HG03108 (cell line): Measurements from ENCODE around the gene SLC39A1.

ENCODE experiments used
- ATAC-seq: cut with Tn5 transposase; IDR thresholded peaks from one replicate; pipeline ENCODE4 v1.9.1; 2021; ENCODE audit warnings: moderate library complexity; ENCODE audit not compliant: unreplicated experiment

Gene SLC39A1

DNA sequence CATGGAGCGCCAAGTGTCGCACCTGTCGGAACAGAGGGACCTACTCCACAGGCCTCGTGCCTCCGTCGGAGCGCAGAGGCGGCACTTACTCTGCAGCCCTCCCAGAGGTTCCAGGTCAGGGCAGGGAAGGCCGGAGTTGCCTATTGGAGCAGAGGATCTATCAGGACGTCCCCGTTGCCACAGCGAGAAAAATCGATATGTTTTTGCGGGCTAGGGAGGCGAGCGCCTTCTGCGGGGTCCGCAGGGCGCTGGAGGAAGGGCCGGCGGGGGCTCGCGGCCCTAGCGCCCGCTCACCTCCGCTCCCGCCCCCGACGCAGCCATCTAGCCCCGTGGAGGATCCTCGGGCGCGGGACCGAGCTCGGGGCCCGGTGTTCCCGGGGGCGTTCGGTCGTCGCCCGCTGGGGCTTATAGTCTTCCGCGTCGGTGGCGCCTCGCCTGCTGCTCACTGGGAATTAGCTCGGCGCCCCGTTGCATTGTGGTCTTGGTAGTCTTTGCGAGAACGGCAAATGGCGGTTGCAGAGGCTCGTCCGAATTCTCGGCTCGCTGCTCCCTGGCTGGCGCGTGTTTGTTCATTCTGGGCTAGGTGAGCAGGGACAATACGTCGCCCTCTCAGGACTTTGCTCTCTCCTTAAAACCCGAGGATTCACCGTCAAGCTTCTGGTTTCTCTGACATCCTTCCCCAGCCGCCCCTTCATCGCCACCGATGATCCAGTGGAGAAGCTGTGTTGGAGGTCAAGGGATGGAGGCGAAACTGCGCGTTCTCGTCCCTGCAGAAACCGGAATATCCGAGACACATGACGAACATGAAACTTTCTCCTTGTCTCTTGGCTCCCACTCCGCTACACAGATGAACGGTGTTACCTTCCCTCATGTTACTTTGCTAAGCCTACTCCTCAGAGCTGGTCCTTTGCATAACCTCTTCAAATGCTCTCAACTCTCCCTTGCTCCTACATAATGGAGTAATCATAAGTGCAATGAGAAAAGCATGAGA is 14.2 kb upstream of the SLC39A1 start, which contains the start of gene JTB:
Gene JTB, minus strand, starts transcription at position 425 of the 991 bp plus-strand sequence. Its CDS starts 422 bp downstream, at position 3.
- peak; percentile 82 for ATAC-seq

GRCh38 chr1:153976819-153977249 is 13.5 kb upstream of the SLC39A1 start:
- ATAC-seq: no peak

GRCh38 chr1:153973525-153973924 is 10.2 kb upstream of the SLC39A1 start:
- ATAC-seq: no peak

DNA sequence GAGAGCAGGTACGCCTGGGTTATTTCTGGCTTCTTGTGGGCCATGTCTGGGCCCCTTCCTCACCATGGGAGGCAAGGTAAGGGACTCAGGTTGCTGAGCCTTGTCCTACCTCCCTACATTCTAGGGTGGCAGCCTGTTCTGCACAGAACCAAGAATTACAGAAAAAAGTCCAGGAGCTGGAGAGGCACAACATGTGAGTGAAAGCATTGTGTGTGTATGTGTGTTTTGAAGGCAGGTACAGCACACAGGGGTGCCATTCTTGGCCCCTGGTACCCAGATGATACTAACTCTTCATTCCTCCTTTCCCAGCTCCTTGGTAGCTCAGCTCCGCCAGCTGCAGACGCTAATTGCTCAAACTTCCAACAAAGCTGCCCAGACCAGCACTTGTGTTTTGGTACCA is 9.7 kb upstream of the SLC39A1 start:
- ATAC-seq: no peak

DNA sequence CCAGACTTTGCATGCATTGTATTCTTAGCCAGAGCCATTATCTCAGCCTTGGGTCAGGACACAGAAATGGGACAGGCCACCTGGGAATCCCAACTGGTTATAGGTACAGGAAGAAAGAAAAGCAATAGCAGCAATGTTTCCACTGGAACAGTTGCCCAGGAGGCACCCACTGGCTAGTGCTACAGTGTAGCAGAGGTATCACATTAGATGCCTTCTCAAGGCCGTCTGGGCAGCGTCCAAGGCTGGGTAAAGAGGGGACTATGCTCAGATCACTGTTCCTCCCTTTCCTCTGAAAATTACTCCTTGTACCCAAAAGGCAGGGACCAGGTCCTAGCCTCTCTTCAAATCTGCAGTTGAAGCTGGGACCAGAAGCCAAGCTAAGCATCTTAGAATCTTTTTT is 7.0 kb upstream of the SLC39A1 start:
- ATAC-seq: no peak

DNA sequence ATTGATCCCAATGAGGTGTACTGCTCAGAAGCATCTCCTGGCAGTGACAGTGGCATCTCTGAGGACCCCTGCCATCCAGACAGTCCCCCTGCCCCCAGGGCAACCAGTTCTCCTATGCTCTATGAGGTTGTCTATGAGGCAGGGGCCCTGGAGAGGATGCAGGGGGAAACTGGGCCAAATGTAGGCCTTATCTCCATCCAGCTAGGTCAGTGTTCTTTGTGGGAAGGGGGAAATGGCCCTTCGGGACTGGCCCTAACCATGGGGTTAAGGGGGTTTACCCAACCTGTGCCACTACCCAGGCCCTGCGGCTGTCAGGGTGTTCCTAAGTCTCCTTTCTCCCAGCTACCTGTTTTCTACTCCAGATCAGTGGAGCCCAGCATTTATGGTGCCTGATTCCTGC is 5.6 kb upstream of the SLC39A1 start:
- no peak for ATAC-seq

DNA sequence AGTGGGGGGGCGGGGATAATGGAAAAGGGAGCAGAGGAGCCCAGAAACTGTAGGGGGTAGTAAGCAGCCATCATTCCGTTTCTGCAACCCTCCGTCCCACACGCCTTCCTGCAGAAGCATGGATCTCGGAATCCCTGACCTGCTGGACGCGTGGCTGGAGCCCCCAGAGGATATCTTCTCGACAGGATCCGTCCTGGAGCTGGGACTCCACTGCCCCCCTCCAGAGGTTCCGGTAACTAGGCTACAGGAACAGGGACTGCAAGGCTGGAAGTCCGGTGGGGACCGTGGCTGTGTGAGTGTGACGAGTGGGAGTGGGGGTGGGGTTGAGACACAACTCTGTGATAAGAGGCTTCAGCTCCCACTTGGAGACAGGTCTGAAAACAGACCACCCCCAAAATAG is 5.1 kb upstream of the SLC39A1 start:
- no peak for ATAC-seq

- ATAC-seq: no peak
Measured at GRCh38 chr1:153968000-153968363, 4.6 kb upstream of the SLC39A1 start.

DNA sequence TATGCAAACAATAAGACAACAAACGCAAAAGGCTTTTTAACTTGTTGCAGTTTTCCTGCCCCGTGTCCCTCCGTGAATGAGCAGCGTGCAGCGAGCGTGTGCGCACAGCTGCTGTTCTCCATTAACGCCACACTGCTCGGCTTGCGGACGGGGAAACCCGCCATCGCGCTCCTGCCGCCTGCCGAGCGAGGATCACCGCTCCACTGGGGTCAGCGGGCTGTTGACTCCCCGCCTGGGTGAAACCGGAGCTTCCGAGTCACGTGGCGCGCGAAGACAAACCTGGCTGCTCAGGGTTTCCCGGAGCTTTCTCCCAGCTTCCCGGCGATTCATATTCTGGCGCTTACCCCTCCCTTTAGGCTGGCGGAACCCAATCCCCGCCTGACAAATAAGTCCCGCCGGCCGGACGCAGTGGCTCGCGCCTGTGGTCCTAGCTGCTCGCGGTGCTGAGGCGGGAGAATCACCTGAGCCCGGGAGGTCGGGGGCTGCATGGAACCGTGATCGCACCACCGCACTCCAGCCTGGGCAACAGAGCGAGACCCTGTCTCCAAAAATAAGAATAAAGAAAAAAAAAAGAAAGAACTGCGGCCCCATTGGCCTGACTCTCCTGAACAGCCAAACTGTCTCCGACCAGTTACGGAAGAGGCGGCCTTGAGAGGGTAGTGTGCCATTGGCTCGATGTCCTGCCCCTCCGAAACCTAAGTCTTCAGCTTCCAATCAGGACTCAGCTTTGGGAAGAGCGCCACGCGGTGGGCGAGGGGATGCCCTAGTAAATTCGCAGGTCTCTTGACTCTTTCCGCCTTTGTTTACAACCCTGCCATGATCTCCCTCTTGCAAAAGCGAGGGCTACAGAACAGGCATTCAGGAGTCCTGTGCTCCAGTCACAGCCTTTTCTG is 4.0 kb upstream of the SLC39A1 start, which contains the start of gene CREB3L4:
Gene CREB3L4, plus strand, starts transcription at position 796 of the 893 bp plus-strand sequence. CDS start 624 bp downstream, outside the sequence.
- peak; percentile 64 for ATAC-seq

GRCh38 chr1:153963850-153964331 is 554 bp upstream of the SLC39A1 start:
- no peak for ATAC-seq

GRCh38 chr1:153962088-153963029 is 978 bp downstream of the SLC39A1 start:
- no peak for ATAC-seq

DNA sequence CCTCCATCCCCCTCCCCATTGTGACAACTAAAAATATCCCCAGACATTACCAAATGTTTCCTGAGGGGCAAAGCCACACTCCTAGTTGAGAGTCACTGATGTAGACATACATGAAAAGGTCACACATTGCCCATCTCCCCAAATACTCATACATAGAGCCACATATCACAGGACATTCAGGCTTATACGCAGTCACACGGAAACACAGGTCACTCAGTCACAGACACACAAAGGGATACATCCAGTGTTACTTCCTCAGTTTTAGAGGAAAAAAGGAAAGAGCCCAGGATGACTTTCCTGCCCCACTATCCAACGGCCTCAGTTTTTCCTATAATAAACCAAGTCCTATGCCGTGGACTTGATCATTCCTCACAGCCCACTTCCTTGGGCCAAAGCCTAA is 1.9 kb downstream of the SLC39A1 start:
- ATAC-seq: no peak

- ATAC-seq: no peak
Measured at GRCh38 chr1:153960206-153960605, 3.1 kb downstream of the SLC39A1 start.

GRCh38 chr1:153959454-153959853 is 3.9 kb downstream of the SLC39A1 start:
- ATAC-seq: no peak

DNA sequence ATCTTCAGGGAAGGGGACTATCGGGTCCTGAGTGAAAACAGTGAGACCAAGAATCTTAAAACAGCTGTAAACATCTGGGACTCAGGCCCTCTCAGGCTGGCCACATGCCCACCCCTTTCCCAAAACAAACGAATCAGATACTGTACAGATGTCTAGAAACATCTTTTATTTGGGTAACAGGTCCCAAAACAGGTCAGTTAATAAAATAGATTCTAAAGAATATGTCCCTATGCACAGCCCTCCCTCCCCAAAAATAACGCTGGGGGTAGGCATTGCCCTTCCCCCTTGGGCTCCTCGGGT is 4.4 kb downstream of the SLC39A1 start:
- no peak for ATAC-seq

GRCh38 chr1:153958111-153958960 is 5.0 kb downstream of the SLC39A1 start, which contains the start of gene CRTC2:
Gene CRTC2 (minus strand): TSS chr1:153958612. CDS start chr1:153958497, 115 bp downstream.
- ATAC-seq: peak; percentile 71

GRCh38 chr1:153957744-153958110 is 5.6 kb downstream of the SLC39A1 start:
- ATAC-seq: peak; percentile 16

- ATAC-seq: no peak
Measured at GRCh38 chr1:153956997-153957715, 6.2 kb downstream of the SLC39A1 start.

- ATAC-seq: no peak
Measured at GRCh38 chr1:153954826-153955225, 8.5 kb downstream of the SLC39A1 start.
